H1 (cell line): ENCODE results near the gene RFPL3. TPM values are rescaled to one million over a fixed set of nuclear protein-coding genes. Genes with fewer than 3 reads are reported as not detected.
A peak's percentile ranks its signal among the peaks of the same experiment; 100 is the strongest.

Experiments used
- CTCF ChIA-PET: fragments of 300-600 bp; sonication (Branson Sonifier 250); formaldehyde crosslinking; loops from one replicate; lab custom pipeline; 2021; ENCODE audit not compliant: partially characterized antibody; lab: Charles Lee
- POLR2A ChIA-PET: fragments of 300-600 bp; sonication (Branson Sonifier 250); formaldehyde crosslinking; loops from one replicate; lab custom pipeline; 2021; ENCODE audit warnings: inconsistent platforms; ENCODE audit not compliant: partially characterized antibody; lab: Charles Lee
- DNase-seq, 2 experiments: peaks; one replicate each; pipeline versions ENCODE4 v3.0.0 to v3.0.0-alpha.2; 2010 to 2022; ENCODE audit warnings: low spot score in 2 of 2, low read depth in 1 of 2, mixed read lengths in 1 of 2
- FAIRE-seq: peaks from 2 replicates; lab custom pipeline; 2011; peaks lifted over from hg19 to GRCh38; lab: Jason Lieb, UNC
- H2AFZ ChIP-seq: 2 replicates; pipeline ENCODE4 v1.8.1; 2012; ENCODE audit warnings: low read length, inconsistent platforms
- H2AK5ac ChIP-seq: 2 replicates; pipeline ENCODE4 v1.6.1; 2013; ENCODE audit warnings: low read depth, low read length
- H2BK120ac ChIP-seq: replicated peaks from 2 replicates; pipeline ENCODE3; 2013; ENCODE audit warnings: low read depth, low read length, inconsistent platforms
- H2BK12ac ChIP-seq: 2 replicates; pipeline ENCODE4 v1.6.1; 2013; ENCODE audit warnings: low read depth, low read length
- H2BK15ac ChIP-seq: 2 replicates; pipeline ENCODE4 v1.6.1; 2013; ENCODE audit warnings: low read length
- H2BK20ac ChIP-seq: 2 replicates; pipeline ENCODE4 v1.6.1; 2013; ENCODE audit warnings: low read length
- H2BK5ac ChIP-seq: 2 replicates; pipeline ENCODE4 v1.6.1; 2013; ENCODE audit warnings: low read depth, low read length
- H3K14ac ChIP-seq: 2 replicates; pipeline ENCODE4 v1.6.1; 2013; ENCODE audit warnings: inconsistent platforms; ENCODE audit not compliant: insufficient read length
- H3K18ac ChIP-seq: 2 replicates; pipeline ENCODE4 v1.6.1; 2013; ENCODE audit warnings: low read length; ENCODE audit errors: extremely low read depth
- H3K23ac ChIP-seq: 2 replicates; pipeline ENCODE4 v1.6.1; 2013; ENCODE audit warnings: inconsistent platforms; ENCODE audit not compliant: insufficient read length
- H3K23me2 ChIP-seq: 2 replicates; pipeline ENCODE4 v1.6.1; 2013; ENCODE audit warnings: low read depth, low read length
- H3K27ac ChIP-seq: 2 replicates; pipeline ENCODE4 v1.6.1; 2011; ENCODE audit warnings: low read depth, low read length, inconsistent platforms
- H3K27me3 ChIP-seq, 4 experiments: replicated peaks in 1 of 4; 1 replicate in 1 of 4; 2 replicates in 3 of 4; pipeline versions ENCODE4 v1.6.1 to v1.8.1; 2011 to 2013; ENCODE audit warnings: low read length in 3 of 4, mild to moderate bottlenecking in 3 of 4, inconsistent platforms in 2 of 4, mixed read lengths in 2 of 4, moderate library complexity in 1 of 4; ENCODE audit not compliant: control insufficient read depth in 3 of 4, insufficient read depth in 3 of 4; ENCODE audit errors: extremely low read depth in 1 of 4
- H3K36me3 ChIP-seq, 4 experiments: 2 replicates each; pipeline versions ENCODE4 v1.6.1 to v1.8.1; 2011 to 2013; ENCODE audit warnings: mild to moderate bottlenecking in 4 of 4, low read length in 3 of 4, moderate library complexity in 2 of 4, control low read depth in 1 of 4, inconsistent platforms in 1 of 4; ENCODE audit not compliant: insufficient read depth in 4 of 4, control insufficient read depth in 2 of 4
- H3K4ac ChIP-seq: replicated peaks from 2 replicates; pipeline ENCODE3; 2013; ENCODE audit warnings: low read length, low read depth, mixed read lengths, inconsistent platforms; ENCODE audit not compliant: insufficient read length
- H3K4me1 ChIP-seq, 4 experiments: replicated peaks in 1 of 4; 1 replicate in 1 of 4; 2 replicates in 3 of 4; pipeline versions ENCODE4 v1.6.1 to v1.8.1; 2011 to 2013; ENCODE audit warnings: low read length in 3 of 4, inconsistent platforms in 2 of 4, mixed read lengths in 1 of 4; ENCODE audit not compliant: insufficient read depth in 4 of 4, control insufficient read depth in 3 of 4
- H3K4me2 ChIP-seq, 2 experiments: 2 replicates each; pipeline versions ENCODE4 v1.6.1 to v1.8.1; 2011 to 2013; ENCODE audit warnings: low read depth in 2 of 2, low read length in 2 of 2, control low read depth in 1 of 2, inconsistent platforms in 1 of 2, mild to moderate bottlenecking in 1 of 2; ENCODE audit not compliant: insufficient read depth in 1 of 2
- H3K4me3 ChIP-seq, 4 experiments: fragments of 200-600, 300-600 bp in 1 of 4; sonication (generic), shearing (Covaris generic), sonication (Bioruptor Twin) in 1 of 4; 2 replicates each; pipeline versions ENCODE4 v1.5.1 to v1.8.1; 2011 to 2016; ENCODE audit warnings: low read length in 4 of 4, low read depth in 3 of 4, control low read depth in 2 of 4, inconsistent platforms in 2 of 4, mild to moderate bottlenecking in 2 of 4, mixed read lengths in 1 of 4, moderate library complexity in 1 of 4; ENCODE audit not compliant: insufficient read depth in 2 of 4; ENCODE audit errors: extremely low read depth in 1 of 4
- H3K56ac ChIP-seq: replicated peaks from 2 replicates; pipeline ENCODE3; 2013; ENCODE audit warnings: low read depth, mild to moderate bottlenecking, mixed read lengths, low read length, inconsistent platforms; ENCODE audit not compliant: insufficient read length
- H3K79me1 ChIP-seq: 2 replicates; pipeline ENCODE4 v1.6.1; 2013; ENCODE audit warnings: low read depth, low read length, control low read depth
- H3K79me2 ChIP-seq, 2 experiments: 2 replicates each; pipeline versions ENCODE4 v1.6.1 to v1.8.1; 2012 to 2013; ENCODE audit warnings: low read length in 2 of 2, mild to moderate bottlenecking in 2 of 2, inconsistent platforms in 1 of 2; ENCODE audit not compliant: insufficient read depth in 2 of 2, control insufficient read depth in 1 of 2
- H3K9ac ChIP-seq, 4 experiments: replicated peaks in 1 of 4; 1 replicate in 1 of 4; 2 replicates in 3 of 4; pipeline versions ENCODE4 v1.6.1 to v1.8.1; 2011 to 2013; ENCODE audit warnings: low read depth in 3 of 4, low read length in 3 of 4, control low read depth in 2 of 4, mild to moderate bottlenecking in 2 of 4, moderate library complexity in 2 of 4, inconsistent platforms in 1 of 4; ENCODE audit errors: extremely low read depth in 1 of 4
- H3K9me3 ChIP-seq, 2 experiments: 2 replicates each; pipeline versions ENCODE4 v1.6.1 to v1.8.1; 2012 to 2013; ENCODE audit warnings: mild to moderate bottlenecking in 2 of 2, moderate library complexity in 2 of 2, control low read depth in 1 of 2, inconsistent platforms in 1 of 2, low read depth in 1 of 2, low read length in 1 of 2, mixed read lengths in 1 of 2; ENCODE audit not compliant: insufficient read depth in 2 of 2
- H4K20me1 ChIP-seq, 2 experiments: replicated peaks in 1 of 2; 2 replicates each; pipeline versions ENCODE3 to v1.8.1; 2011 to 2013; ENCODE audit warnings: inconsistent platforms in 2 of 2, low read length in 2 of 2, mild to moderate bottlenecking in 1 of 2; ENCODE audit not compliant: insufficient read depth in 2 of 2, control insufficient read depth in 1 of 2
- H4K5ac ChIP-seq: 2 replicates; pipeline ENCODE4 v1.6.1; 2013; ENCODE audit warnings: low read length, low read depth, mixed read lengths, inconsistent platforms; ENCODE audit not compliant: insufficient read length
- H4K8ac ChIP-seq: 2 replicates; pipeline ENCODE4 v1.8.0; 2013; ENCODE audit warnings: mild to moderate bottlenecking, moderate library complexity, low read length, inconsistent platforms; ENCODE audit not compliant: insufficient read depth; ENCODE audit errors: extremely low read depth
- H4K91ac ChIP-seq: replicated peaks from 2 replicates; pipeline ENCODE3; 2013; ENCODE audit warnings: low read length, mixed read lengths, inconsistent platforms; ENCODE audit not compliant: insufficient read length
- CBX8 ChIP-seq: fragments of 300-800, 300-1000 bp; sonication (generic); IDR thresholded peaks from 2 replicates; pipeline ENCODE4 v1.7.1; 2016; ENCODE audit warnings: low read depth, low read length, borderline replicate concordance
- CHD2 ChIP-seq: IDR thresholded peaks from 2 replicates; pipeline ENCODE4 v1.6.1; 2012; ENCODE audit warnings: low read length, improper control_type of control experiment
- HDAC6 ChIP-seq: IDR thresholded peaks from one replicate; pipeline ENCODE4 v1.7.1; 2012; ENCODE audit warnings: low read depth, mild to moderate bottlenecking, inconsistent platforms, low read length, moderate library complexity
- JUND ChIP-seq: IDR thresholded peaks from 2 replicates; pipeline ENCODE4 v1.6.1; 2011; ENCODE audit warnings: mild to moderate bottlenecking, improper control_type of control experiment, low read length
- MAFK ChIP-seq: IDR thresholded peaks from 2 replicates; pipeline ENCODE4 v1.6.1; 2012; ENCODE audit warnings: low read depth, mild to moderate bottlenecking, improper control_type of control experiment, low read length
- POLR2AphosphoS5 ChIP-seq: IDR thresholded peaks from 2 replicates; pipeline ENCODE4 v1.6.1; 2011; ENCODE audit warnings: low read depth, low read length
- WGBS, 2 experiments: shearing (Covaris generic) in 1 of 2; methylation state at CpG; one replicate each; pipeline versions ENCODE4 v1.1.6 to v1.1.7; 2013 to 2015; ENCODE audit warnings: low lambda C conversion rate in 2 of 2, mixed read lengths in 2 of 2, inconsistent platforms in 1 of 2, low coverage in 1 of 2, missing lambda C conversion rate in 1 of 2; ENCODE audit not compliant: insufficient replicate concordance in 2 of 2, insufficient coverage in 1 of 2, insufficient read length in 1 of 2; ENCODE audit errors: extremely low coverage in 1 of 2, missing lambda C conversion rate in 1 of 2; 5-methylcytosine and 5-hydroxymethylcytosine counted together
- polyA plus RNA-seq, 7 experiments: library from polyadenylated mRNA; depleted of rRNA in 3 of 7; stranded (reverse) in 5 of 7; unstranded in 2 of 7; fragments of >200 nt in 5 of 7; fragments of 200-250 nt in 2 of 7; gene quantifications; 1 replicate in 5 of 7; 2 replicates in 1 of 7; 4 replicates in 1 of 7; pipeline versions ENCODE4 v1.2.1 to v1.2.3, GENCODE V29; 2011 to 2013; ENCODE audit warnings: missing spikeins in 2 of 7, mixed read lengths in 2 of 7
- total RNA-seq: library from RNA; stranded (reverse); fragmentation: NEBNext Ultra II Directional; extraction: Animal tissue kit (Norgen Biotek cat#: 25700); gene quantifications from 2 replicates; pipeline ENCODE4 v1.2.1, GENCODE V29; 2021

Gene RFPL3
- total and polyA plus RNA-seq, 2 of the 8 experiments (the other 6 are each of a cell fraction or from before 2014, with no cell fraction given): 0.08 to 0.24 TPM

- no peak overlapping the region for H3K27ac ChIP-seq
- H4K5ac ChIP-seq: no peak overlapping the region
- no peaks in the 10 kb centered on the region for H4K20me1 ChIP-seq
- H3K56ac ChIP-seq: no peak overlapping the region
- H3K79me1 ChIP-seq: no peaks in the 10 kb centered on the region
- H3K23ac ChIP-seq: no peak overlapping the region
- FAIRE-seq (no peak), DNase-seq (peak in 1 of 2 experiments; percentile 41)
- H3K36me3 ChIP-seq: no peaks in the 10 kb centered on the region
- H2BK12ac ChIP-seq: 0 out of 2 replicates have a peak overlapping the region, but pooled peaks have one; percentile 63
- no peaks in the 10 kb centered on the region for H3K79me2 ChIP-seq
- no peaks in the 10 kb centered on the region; a peak in 2 of 7 replicates for H3K27me3 ChIP-seq
- H4K91ac ChIP-seq: no peak overlapping the region
- WGBS, 2 experiments: 93% methylated on average over 10 of the region's 11 CpGs; no CpG with 5 or more reads in 1 of the 2 experiments
- no peak overlapping the region for H2AFZ ChIP-seq
- H2BK20ac ChIP-seq: 0 out of 2 replicates have a peak overlapping the region, but pooled peaks have one; percentile 48
- H3K9me3 ChIP-seq: peaks cover 5 to 12% of the 10 kb centered on the region in 2 experiments; a peak in 3 of 4 replicates
- H3K4ac ChIP-seq: no peak overlapping the region
- peak overlapping the region; percentile 0; the same call in 1 of the 2 replicates for H2BK5ac ChIP-seq
- H3K4me3 ChIP-seq: no peak overlapping the region
- H3K4me1 ChIP-seq: peaks cover 4 to 17% (median 12%) of the 10 kb centered on the region in 4 experiments
- H2BK120ac ChIP-seq: peak overlapping the region; percentile 10
- no peak overlapping the region for H3K14ac ChIP-seq
- ChIA-PET POLR2A (interaction anchor here (1.0 to 1.7 kb wide), 4 partner anchors 9 to 16 kb away, joined by 3 to 4 read pairs (median 3); no protein-coding TSS in a partner anchor), CTCF (interaction anchor here (0.7 to 2.1 kb wide), 3 partner anchors 12 to 54 kb away, joined by 3 to 8 read pairs (median 3); no protein-coding TSS in a partner anchor)
- H3K4me2 ChIP-seq: no peak overlapping the region
- H3K23me2 ChIP-seq: no peaks in the 10 kb centered on the region
- H3K18ac ChIP-seq: no peak overlapping the region
- TF ChIP-seq CHD2 (no peak), POLR2AphosphoS5 (no peak), MAFK (no peak), JUND (no peak), HDAC6 (no peak), CBX8 (no peak)
- TF ChIP-seq, all 59 proteins: peak for 0
- no peak overlapping the region for H4K8ac ChIP-seq
- no peak overlapping the region for H3K9ac ChIP-seq
- no peak overlapping the region for H2AK5ac ChIP-seq
- peak overlapping the region; percentile 46; the same call in 1 of the 2 replicates for H2BK15ac ChIP-seq
Observed at GRCh38 chr22:32323513-32324164, 34.0 kb upstream of the RFPL3 start.
